ENCODE results near the gene RPTOR. TPM values are rescaled to one million over a fixed set of nuclear protein-coding genes. Genes with fewer than 3 reads are reported as not detected.

Gene RPTOR
- polyA plus RNA-seq, 1 experiment, result 10.8 TPM

DNA sequence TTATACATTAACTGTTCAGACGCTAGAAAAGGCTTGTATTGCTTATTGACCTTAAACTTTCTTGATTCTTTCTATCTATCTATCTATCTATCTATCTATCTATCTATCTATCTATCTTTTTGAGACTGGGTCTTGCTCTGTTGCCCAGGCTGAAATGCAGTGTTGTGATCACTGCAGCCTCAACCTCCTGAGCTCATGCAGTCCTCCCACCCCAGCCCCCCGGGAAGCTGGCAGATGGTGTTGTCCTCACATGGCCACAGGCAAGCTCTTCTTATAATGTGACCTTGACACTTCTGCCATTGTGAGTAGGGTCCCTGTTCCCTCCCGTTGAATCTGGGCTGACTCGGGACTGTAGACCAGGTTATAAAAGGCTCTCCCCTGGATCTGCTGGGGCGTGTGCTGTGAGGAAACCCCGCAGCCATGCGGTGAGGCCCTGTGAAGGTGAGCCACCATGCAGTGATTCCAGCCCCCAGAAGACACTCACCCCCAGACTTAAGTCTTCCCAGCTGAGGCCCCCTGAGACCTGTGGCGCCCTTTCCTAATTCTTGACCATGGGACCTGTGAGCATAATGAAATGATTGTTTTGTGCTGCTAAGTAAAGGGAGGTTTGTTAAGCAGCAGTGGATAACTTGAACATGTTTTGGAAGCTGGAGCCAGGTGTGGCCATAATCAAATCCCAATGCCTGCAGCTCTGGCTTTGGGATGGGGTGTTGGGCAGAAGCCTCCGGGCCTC is 54.3 kb downstream of the RPTOR start:
- H3K36me3 ChIP-seq (ENCODE audit: control insufficient read depth, insufficient read depth, low read length), result no peaks in the 10 kb centered on the region; the same call in 1 of the 2 replicates
- CTCF ChIA-PET, result interaction anchor here (0.6 kb wide), 1 partner anchor 164 kb away, joined by 3 read pairs; no protein-coding TSS in a partner anchor
- TF ChIP-seq, protein P1, sequence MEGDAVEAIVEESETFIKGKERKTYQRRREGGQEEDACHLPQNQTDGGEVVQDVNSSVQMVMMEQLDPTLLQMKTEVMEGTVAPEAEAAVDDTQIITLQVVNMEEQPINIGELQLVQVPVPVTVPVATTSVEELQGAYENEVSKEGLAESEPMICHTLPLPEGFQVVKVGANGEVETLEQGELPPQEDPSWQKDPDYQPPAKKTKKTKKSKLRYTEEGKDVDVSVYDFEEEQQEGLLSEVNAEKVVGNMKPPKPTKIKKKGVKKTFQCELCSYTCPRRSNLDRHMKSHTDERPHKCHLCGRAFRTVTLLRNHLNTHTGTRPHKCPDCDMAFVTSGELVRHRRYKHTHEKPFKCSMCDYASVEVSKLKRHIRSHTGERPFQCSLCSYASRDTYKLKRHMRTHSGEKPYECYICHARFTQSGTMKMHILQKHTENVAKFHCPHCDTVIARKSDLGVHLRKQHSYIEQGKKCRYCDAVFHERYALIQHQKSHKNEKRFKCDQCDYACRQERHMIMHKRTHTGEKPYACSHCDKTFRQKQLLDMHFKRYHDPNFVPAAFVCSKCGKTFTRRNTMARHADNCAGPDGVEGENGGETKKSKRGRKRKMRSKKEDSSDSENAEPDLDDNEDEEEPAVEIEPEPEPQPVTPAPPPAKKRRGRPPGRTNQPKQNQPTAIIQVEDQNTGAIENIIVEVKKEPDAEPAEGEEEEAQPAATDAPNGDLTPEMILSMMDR (IDR thresholded peaks at IDR 0.05; ENCODE audit: insufficient read depth, low read depth, low read length), result no peak
- DNase-seq (ENCODE audit: low read depth), result no peak
- POLR2A ChIA-PET, result interaction anchor here (0.6 kb wide), 1 partner anchor 144 kb away, joined by 4 read pairs; no protein-coding TSS in a partner anchor
- H3K27me3 ChIP-seq (ENCODE audit: control insufficient read depth, insufficient read depth, low read length), result no peaks in the 10 kb centered on the region
- H3K4me3 ChIP-seq (ENCODE audit: low read depth, low read length), result no peak overlapping the region

DNA sequence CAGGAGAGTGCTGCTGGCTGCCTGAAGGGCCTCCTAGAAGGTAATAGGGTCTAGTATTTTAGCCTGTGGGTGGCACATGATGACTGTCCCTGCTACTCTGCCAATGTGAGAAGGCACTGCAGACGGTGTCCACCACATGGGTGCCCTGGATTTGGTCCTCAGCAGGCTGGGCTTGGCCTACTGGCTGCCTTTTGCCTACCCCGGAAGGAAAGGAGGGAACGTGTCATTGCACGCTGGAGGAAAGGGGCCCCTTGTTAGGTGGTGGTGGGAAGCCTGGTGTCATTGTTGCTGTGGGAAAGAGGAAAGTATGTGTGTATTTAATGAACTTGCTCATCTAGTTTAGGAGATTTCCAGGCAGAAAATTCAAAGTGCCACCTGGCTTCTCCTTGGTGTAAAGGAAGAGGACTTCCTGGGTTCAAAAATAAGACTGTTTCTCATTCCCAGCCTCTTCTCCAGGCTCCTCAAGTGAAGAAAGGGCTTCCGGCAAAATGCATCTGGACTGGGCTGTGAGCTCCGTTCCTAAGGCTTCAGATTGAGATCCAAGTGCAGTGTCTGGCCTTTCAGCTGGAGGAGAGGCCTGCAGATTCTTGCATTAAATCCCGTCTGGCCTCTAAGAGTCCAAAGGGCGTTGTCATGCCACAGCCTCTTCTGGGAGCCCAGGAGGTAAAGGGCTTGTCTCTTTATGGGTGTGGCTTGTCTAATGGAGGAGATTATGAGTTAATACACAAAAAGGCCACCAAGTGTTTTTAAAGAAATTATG is 55.1 kb downstream of the RPTOR start:
- ChIA-PET POLR2A (no interaction called here), CTCF (interaction anchor here (0.6 to 0.7 kb wide), 2 partner anchors 13 to 164 kb away, joined by 3 read pairs; no protein-coding TSS in a partner anchor)
- no peaks in the 10 kb centered on the region; the same call in 1 of the 2 replicates for H3K36me3 ChIP-seq (ENCODE audit: control insufficient read depth, insufficient read depth, low read length)
- TF ChIP-seq, protein P1 (IDR thresholded peaks at IDR 0.05; ENCODE audit: insufficient read depth, low read depth, low read length), result no peak
- H3K4me3 ChIP-seq (ENCODE audit: low read depth, low read length), result no peak overlapping the region
- DNase-seq (ENCODE audit: low read depth), result no peak
- H3K27me3 ChIP-seq (ENCODE audit: control insufficient read depth, insufficient read depth, low read length), result no peaks in the 10 kb centered on the region

DNA sequence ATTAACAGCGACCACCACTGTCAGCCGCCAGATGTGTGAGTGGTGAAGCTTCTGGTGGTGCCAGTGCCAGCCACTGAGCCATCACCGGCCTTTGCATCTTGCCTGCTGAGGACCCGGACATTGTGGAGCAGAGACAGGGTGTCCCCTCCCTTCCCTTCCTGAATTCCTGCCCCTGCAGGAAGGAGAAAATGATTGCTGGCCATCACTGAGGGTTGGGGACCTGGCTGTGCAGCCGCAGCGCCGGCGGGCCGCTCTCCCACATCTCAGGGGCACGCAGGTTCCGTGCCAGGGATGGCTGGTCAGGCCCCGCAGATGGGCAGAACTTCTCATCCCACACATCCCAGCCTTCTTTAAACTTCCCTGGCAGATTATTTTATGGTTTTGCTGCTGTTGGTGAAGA is 56.5 kb downstream of the RPTOR start:
- CTCF ChIA-PET, result no interaction called here
- no peaks in the 10 kb centered on the region; the same call in 1 of the 2 replicates for H3K36me3 ChIP-seq (ENCODE audit: control insufficient read depth, insufficient read depth, low read length)
- no peaks in the 10 kb centered on the region for H3K27me3 ChIP-seq (ENCODE audit: control insufficient read depth, insufficient read depth, low read length)
- no peak for DNase-seq (ENCODE audit: low read depth)
- TF ChIP-seq, protein P1 (IDR thresholded peaks at IDR 0.05; ENCODE audit: insufficient read depth, low read depth, low read length), result no peak
- no peak overlapping the region for H3K4me3 ChIP-seq (ENCODE audit: low read depth, low read length)
- POLR2A ChIA-PET, result no interaction called here

DNA sequence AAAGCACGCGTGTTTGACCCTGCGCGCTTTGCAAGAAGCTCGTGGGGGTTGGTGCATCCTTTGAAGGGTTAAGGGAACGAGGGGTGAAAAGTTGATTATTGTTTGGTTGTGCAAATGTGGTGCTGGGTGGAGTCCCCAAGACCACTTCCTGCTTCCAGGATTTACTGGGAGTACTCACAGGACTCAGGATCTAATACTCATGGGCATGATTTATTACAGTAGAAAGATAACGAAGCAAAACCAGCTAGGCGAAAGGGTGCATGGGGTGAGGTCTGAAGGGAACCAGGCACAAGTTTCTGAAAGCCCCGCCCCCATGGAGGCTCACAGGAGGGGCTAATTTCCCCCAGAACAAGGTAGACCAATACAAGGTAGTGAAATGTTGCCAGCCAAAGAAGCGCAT is 58.8 kb downstream of the RPTOR start:
- ChIA-PET CTCF (no interaction called here), POLR2A (no interaction called here)
- DNase-seq (ENCODE audit: low read depth), result no peak

More for the DNA sequence above, 58.8 kb downstream of the RPTOR start:
- TF ChIP-seq, protein P1 (IDR thresholded peaks at IDR 0.05; ENCODE audit: insufficient read depth, low read depth, low read length), result no peak
- Histone ChIP-seq H3K36me3 (ENCODE audit: control insufficient read depth, insufficient read depth, low read length) (no peaks in the 10 kb centered on the region; the same call in 1 of the 2 replicates), H3K4me3 (ENCODE audit: low read depth, low read length) (no peak overlapping the region), H3K27me3 (ENCODE audit: control insufficient read depth, insufficient read depth, low read length) (no peaks in the 10 kb centered on the region)

All from BJ (cell line).